ENCODE results near the gene AHCYL2. TPM values are rescaled to one million over a fixed set of nuclear protein-coding genes. Genes with fewer than 3 reads are reported as not detected.

AHCYL2 gene
- total RNA-seq, 1 experiment from 2014 or later, result 23.2 TPM

DNA sequence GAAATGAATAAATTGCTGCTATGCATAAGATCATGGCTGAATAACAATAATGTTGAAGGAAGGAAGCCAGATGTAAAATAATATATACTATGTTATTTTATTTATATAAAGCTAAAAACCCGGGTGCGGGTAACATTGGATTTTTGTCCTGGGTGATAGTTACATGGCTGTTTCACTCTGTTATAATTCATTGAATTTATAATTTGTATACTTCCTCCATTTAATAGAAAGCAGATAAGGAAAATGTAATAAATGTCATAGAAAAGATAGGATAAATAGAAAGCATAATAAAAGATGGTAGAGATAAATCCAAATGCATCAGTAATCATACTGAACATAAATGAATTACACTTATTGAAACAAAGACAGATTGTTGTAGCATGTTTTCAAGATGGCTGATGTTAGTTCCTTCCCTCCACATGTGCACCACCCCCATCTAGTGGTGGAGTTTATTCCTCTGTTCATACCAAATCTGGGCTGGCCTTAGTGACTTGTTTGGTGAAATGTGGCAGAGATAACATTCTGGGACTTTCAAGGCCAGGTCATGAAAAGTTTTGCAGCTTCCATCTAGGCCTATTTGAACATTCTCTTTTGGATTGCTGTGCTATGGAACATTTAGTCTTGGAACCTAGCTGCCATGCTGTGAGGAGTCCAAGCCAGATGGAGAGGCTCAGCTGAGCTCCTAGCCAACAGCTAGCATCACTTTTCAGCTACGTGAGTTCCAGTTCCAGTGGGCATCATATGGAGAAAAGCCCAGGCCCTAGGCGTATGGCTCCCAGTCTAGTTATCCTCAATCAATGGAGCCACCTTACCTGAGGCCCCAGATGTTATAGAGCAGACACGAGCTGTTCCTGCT, 46.9 kb downstream of the AHCYL2 start:
- H2BK12ac ChIP-seq (ENCODE audit: insufficient read length, low read depth, low read length), result no peak overlapping the region
- H2BK5ac ChIP-seq (ENCODE audit: insufficient read length, low read length), result no peak overlapping the region
- TF ChIP-seq, protein P1, sequence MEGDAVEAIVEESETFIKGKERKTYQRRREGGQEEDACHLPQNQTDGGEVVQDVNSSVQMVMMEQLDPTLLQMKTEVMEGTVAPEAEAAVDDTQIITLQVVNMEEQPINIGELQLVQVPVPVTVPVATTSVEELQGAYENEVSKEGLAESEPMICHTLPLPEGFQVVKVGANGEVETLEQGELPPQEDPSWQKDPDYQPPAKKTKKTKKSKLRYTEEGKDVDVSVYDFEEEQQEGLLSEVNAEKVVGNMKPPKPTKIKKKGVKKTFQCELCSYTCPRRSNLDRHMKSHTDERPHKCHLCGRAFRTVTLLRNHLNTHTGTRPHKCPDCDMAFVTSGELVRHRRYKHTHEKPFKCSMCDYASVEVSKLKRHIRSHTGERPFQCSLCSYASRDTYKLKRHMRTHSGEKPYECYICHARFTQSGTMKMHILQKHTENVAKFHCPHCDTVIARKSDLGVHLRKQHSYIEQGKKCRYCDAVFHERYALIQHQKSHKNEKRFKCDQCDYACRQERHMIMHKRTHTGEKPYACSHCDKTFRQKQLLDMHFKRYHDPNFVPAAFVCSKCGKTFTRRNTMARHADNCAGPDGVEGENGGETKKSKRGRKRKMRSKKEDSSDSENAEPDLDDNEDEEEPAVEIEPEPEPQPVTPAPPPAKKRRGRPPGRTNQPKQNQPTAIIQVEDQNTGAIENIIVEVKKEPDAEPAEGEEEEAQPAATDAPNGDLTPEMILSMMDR (conservative IDR thresholded peaks at IDR 0.05), result peak; percentile 85
- H3K79me2 ChIP-seq (ENCODE audit: insufficient read depth, low read length), result no peaks in the 10 kb centered on the region
- H3K9me3 Mint-ChIP-seq, result peaks cover 4 to 9% of the 10 kb centered on the region in 2 experiments; a peak in 4 of 5 replicates
- DNase-seq, result peak; percentile 55
- no peaks in the 10 kb centered on the region for H4K20me1 ChIP-seq (ENCODE audit: control insufficient read depth, insufficient read depth, insufficient read length)
- H3K23ac ChIP-seq (ENCODE audit: insufficient read length, low read depth, low read length), result no peak overlapping the region
- H2AFZ ChIP-seq (ENCODE audit: low read length), result no peak overlapping the region
- H3T11ph ChIP-seq (ENCODE audit: low read length), result no peak overlapping the region
- no peaks in the 10 kb centered on the region for H3K4me1 ChIP-seq (ENCODE audit: insufficient read depth, low read length)
- no peak overlapping the region for H3K4ac ChIP-seq (ENCODE audit: low read depth, low read length)
- H3K27ac Mint-ChIP-seq, result peak overlapping the region in 1 of 3 experiments; percentile 30; a peak in 1 of 7 replicates
- H2AK5ac ChIP-seq (ENCODE audit: insufficient read length, low read length), result no peak overlapping the region
- no peak overlapping the region for H2BK15ac ChIP-seq (ENCODE audit: low read depth, low read length)
- no peaks in the 10 kb centered on the region for H3K23me2 ChIP-seq (ENCODE audit: insufficient read length, low read depth, low read length, poor library complexity, severe bottlenecking)
- H3K27me3 ChIP-seq (ENCODE audit: insufficient read depth, low read length), result no peaks in the 10 kb centered on the region
- H4K5ac ChIP-seq (ENCODE audit: insufficient read length, low read depth, low read length), result no peak overlapping the region
- no peak overlapping the region for H3K14ac ChIP-seq (ENCODE audit: insufficient read depth, low read length)
- H2BK120ac ChIP-seq (ENCODE audit: low read depth, low read length, poor library complexity, severe bottlenecking), result no peak overlapping the region
- H3K36me3 Mint-ChIP-seq (ENCODE audit: insufficient read depth in 1 of 3, low read depth in 3 of 3), result peaks cover 12 to 14% (median 12%) of the 10 kb centered on the region in 3 experiments; a peak in 6 of 7 replicates
- H4K91ac ChIP-seq (ENCODE audit: insufficient read length, low read depth, low read length), result no peak overlapping the region
- no peak overlapping the region for H3K4me3 Mint-ChIP-seq
- H3K79me1 ChIP-seq (ENCODE audit: insufficient read depth, low read depth, low read length, poor library complexity, severe bottlenecking), result peaks cover 2% of the 10 kb centered on the region
- H3K4me2 ChIP-seq (ENCODE audit: insufficient read depth, insufficient read length, low read length), result no peak overlapping the region
- H3K18ac ChIP-seq (ENCODE audit: insufficient read length, low read depth, low read length), result no peak overlapping the region
- H3K4me1 Mint-ChIP-seq, result peaks cover 0 to 10% of the 10 kb centered on the region in 2 experiments; a peak in 2 of 4 replicates
- H3K9ac ChIP-seq (ENCODE audit: extremely low read depth, insufficient read length, low read length), result no peak overlapping the region
- no peaks in the 10 kb centered on the region for H3K27me3 Mint-ChIP-seq (ENCODE audit: low read depth)
- H3K56ac ChIP-seq (ENCODE audit: insufficient read length, low read depth, low read length), result no peak overlapping the region
- no peak overlapping the region for H2BK20ac ChIP-seq (ENCODE audit: low read depth, low read length, poor library complexity, severe bottlenecking)
- WGBS (ENCODE audit: extremely low coverage, insufficient read length, low lambda C conversion rate), result no CpG with 5 or more reads among the region's 5 CpGs
- H3K9me3 ChIP-seq (ENCODE audit: control insufficient read depth, low read depth, low read length), result no peaks in the 10 kb centered on the region
- H3K27ac ChIP-seq (ENCODE audit: insufficient read length, low read depth, low read length), result no peak overlapping the region
- no peak overlapping the region for H4K8ac ChIP-seq (replicated peaks; ENCODE audit: insufficient read length, low read depth, low read length)

Data from H9 (cell line).